ENCODE data around the gene NLRP9. TPM values are rescaled to one million over a fixed set of nuclear protein-coding genes. Genes with fewer than 3 reads are reported as not detected.
A peak's percentile ranks its signal among the peaks of the same experiment; 100 is the strongest.

NLRP9 gene
- total and polyA plus RNA-seq, 2 of the 8 experiments (the other 6 are each of a cell fraction or from before 2014, with no cell fraction given), result not detected

DNA sequence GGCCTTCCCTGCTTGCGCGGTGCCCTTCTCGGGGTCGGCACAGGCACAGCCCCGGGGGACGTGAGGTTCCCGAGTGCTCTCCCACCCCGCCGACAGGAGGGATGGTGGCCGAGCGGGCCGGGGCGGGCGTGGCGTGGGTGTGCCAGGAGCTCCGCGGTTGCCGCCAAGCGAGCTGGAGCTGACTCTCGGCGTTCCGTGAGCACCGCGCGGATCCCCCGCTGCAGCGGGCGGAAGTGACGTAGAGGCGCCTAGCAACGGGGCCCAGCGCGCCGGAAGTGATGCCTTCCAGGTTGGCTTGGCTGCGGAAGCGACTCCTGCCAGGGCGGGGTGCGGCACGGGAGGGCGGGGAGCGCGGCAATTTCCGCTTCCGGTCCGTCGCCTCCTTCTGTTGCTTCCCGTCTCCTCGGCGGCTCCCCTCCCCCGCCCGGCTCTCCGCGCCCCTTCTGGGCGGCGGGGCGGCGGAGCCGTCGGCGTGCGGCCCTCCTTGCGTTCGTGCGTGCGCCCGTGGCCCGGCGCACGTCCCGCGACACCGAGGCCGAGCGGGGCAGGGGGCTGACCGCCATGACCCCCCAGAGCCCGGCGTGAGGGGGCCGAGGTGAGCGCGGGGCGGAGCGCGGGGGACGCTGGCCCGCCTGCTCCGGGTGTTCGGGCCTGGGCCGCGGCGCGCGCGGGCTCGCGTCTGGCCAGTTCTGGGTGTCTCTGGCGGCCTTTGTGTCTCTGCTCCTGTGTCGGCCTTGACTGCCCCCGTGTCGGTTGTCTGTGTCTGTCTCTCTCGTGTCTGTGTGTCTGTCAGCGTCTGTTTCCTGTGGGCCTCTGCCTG is 63.2 kb downstream of the NLRP9 start, which contains the start of gene EPN1:
Gene EPN1, plus strand, starts transcription at position 386 of the 820 bp plus-strand sequence. CDS start 3,402 bp downstream, outside the sequence.
- Histone ChIP-seq H2BK120ac (replicated peaks; ENCODE audit: low read depth, low read length) (no peak within 1 kb of the TSS), H3K36me3 (ENCODE audit: control insufficient read depth in 2 of 4, insufficient read depth in 4 of 4, low read length in 3 of 4) (peaks cover 11 to 24% (median 20%) of the 10 kb centered on the region in 4 experiments), H3K4me2 (ENCODE audit: insufficient read depth in 1 of 2, low read depth in 2 of 2, low read length in 2 of 2) (peak within 1 kb of the TSS; percentile 70 to 90), H4K20me1 (replicated peaks in 1 of 2; ENCODE audit: control insufficient read depth in 1 of 2, insufficient read depth in 2 of 2, low read length in 2 of 2) (peaks cover 15 to 35% of the 10 kb centered on the region in 2 experiments), H3K4ac (replicated peaks; ENCODE audit: insufficient read length, low read depth, low read length) (no peak within 1 kb of the TSS), H3K4me1 (replicated peaks in 1 of 4; ENCODE audit: control insufficient read depth in 3 of 4, insufficient read depth in 4 of 4, low read length in 3 of 4) (peaks cover 0 to 11% (median 6%) of the 10 kb centered on the region in 4 experiments; a peak in 5 of 7 replicates), H4K5ac (ENCODE audit: insufficient read length, low read depth, low read length) (no peak within 1 kb of the TSS), H3K27ac (ENCODE audit: low read depth, low read length) (peak within 1 kb of the TSS; percentile 68; the same call in 1 of the 2 replicates), H2BK15ac (ENCODE audit: low read length) (no peak within 1 kb of the TSS), H2BK5ac (ENCODE audit: low read depth, low read length) (no peak within 1 kb of the TSS), H3K18ac (ENCODE audit: extremely low read depth, low read length) (no peak within 1 kb of the TSS; the same call in 1 of the 2 replicates), H3K14ac (ENCODE audit: insufficient read length) (no peak within 1 kb of the TSS), H4K8ac (ENCODE audit: extremely low read depth, insufficient read depth, low read length) (peak within 1 kb of the TSS; percentile 69; the same call in 1 of the 2 replicates), H3K79me2 (ENCODE audit: control insufficient read depth in 1 of 2, insufficient read depth in 2 of 2, low read length in 2 of 2) (peaks cover 21 to 69% of the 10 kb centered on the region in 2 experiments), H3K79me1 (ENCODE audit: low read depth, low read length) (peaks cover 21% of the 10 kb centered on the region), H3K23me2 (ENCODE audit: low read depth, low read length) (peaks cover 5% of the 10 kb centered on the region; the same call in 1 of the 2 replicates), H3K4me3 (ENCODE audit: extremely low read depth in 1 of 4, insufficient read depth in 2 of 4, low read depth in 3 of 4, low read length in 4 of 4) (peak within 1 kb of the TSS; percentile 83 to 95 (median 92)), H3K23ac (ENCODE audit: insufficient read length) (no peak within 1 kb of the TSS), H2AFZ (ENCODE audit: low read length) (no peak within 1 kb of the TSS), H2AK5ac (ENCODE audit: low read depth, low read length) (peak within 1 kb of the TSS; percentile 1; the same call in 1 of the 2 replicates), H3K27me3 (replicated peaks in 1 of 4; ENCODE audit: control insufficient read depth in 3 of 4, extremely low read depth in 1 of 4, insufficient read depth in 3 of 4, low read length in 3 of 4) (no peaks in the 10 kb centered on the region), H3K9me3 (ENCODE audit: insufficient read depth in 2 of 2, low read depth in 1 of 2, low read length in 1 of 2) (no peaks in the 10 kb centered on the region), H2BK20ac (ENCODE audit: low read length) (no peak within 1 kb of the TSS), H3K9ac (replicated peaks in 1 of 4; ENCODE audit: extremely low read depth in 1 of 4, low read depth in 3 of 4, low read length in 3 of 4) (peak within 1 kb of the TSS; percentile 76 to 94 (median 80)), H3K56ac (replicated peaks; ENCODE audit: insufficient read length, low read depth, low read length) (no peak within 1 kb of the TSS), H2BK12ac (ENCODE audit: low read depth, low read length) (no peak within 1 kb of the TSS), H4K91ac (replicated peaks; ENCODE audit: insufficient read length, low read length) (no peak within 1 kb of the TSS)
- ChIA-PET CTCF (ENCODE audit: partially characterized antibody) (interaction anchor here (0.6 to 1.0 kb wide), 2 partner anchors 26 to 28 kb away, joined by 3 read pairs; no protein-coding TSS in a partner anchor), POLR2A (ENCODE audit: partially characterized antibody) (interaction anchor here (0.7 to 2.5 kb wide), 8 partner anchors 13 to 555 kb away, joined by 3 to 18 read pairs (median 4); partner anchors contain the start of gene U2AF2)
- WGBS, 2 experiments (ENCODE audit: extremely low coverage in 1 of 2, insufficient coverage in 1 of 2, insufficient read length in 1 of 2, insufficient replicate concordance in 2 of 2, low coverage in 1 of 2, low lambda C conversion rate in 2 of 2, missing lambda C conversion rate in 1 of 2), result 2% methylated on average over 71 of the region's 101 CpGs; no CpG with 5 or more reads in 1 of the 2 experiments
- FAIRE-seq (peak; percentile 32), DNase-seq (ENCODE audit: low read depth in 1 of 2, low spot score in 2 of 2) (peak; percentile 81 to 98)
- TF ChIP-seq CBX5 (IDR thresholded peaks at IDR 0.05; ENCODE audit: low read depth, low read length), result no peak
- TF ChIP-seq TEAD4 (IDR thresholded peaks at IDR 0.05; ENCODE audit: low read depth, low read length), result no peak
- TF ChIP-seq GABPA (IDR thresholded peaks at IDR 0.05; ENCODE audit: borderline replicate concordance, insufficient read depth, low read length), result peak; percentile 97
- TF ChIP-seq JUND (IDR thresholded peaks at IDR 0.05; ENCODE audit: low read length), result no peak
- peak; percentile 75 for TF ChIP-seq PHF8 (conservative IDR thresholded peaks at IDR 0.05; ENCODE audit: low read depth, low read length)
- TF ChIP-seq, protein P1, sequence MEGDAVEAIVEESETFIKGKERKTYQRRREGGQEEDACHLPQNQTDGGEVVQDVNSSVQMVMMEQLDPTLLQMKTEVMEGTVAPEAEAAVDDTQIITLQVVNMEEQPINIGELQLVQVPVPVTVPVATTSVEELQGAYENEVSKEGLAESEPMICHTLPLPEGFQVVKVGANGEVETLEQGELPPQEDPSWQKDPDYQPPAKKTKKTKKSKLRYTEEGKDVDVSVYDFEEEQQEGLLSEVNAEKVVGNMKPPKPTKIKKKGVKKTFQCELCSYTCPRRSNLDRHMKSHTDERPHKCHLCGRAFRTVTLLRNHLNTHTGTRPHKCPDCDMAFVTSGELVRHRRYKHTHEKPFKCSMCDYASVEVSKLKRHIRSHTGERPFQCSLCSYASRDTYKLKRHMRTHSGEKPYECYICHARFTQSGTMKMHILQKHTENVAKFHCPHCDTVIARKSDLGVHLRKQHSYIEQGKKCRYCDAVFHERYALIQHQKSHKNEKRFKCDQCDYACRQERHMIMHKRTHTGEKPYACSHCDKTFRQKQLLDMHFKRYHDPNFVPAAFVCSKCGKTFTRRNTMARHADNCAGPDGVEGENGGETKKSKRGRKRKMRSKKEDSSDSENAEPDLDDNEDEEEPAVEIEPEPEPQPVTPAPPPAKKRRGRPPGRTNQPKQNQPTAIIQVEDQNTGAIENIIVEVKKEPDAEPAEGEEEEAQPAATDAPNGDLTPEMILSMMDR (IDR thresholded peaks at IDR 0.05; ENCODE audit: control extremely low read depth in 1 of 3, insufficient read depth in 1 of 3, low read depth in 1 of 3, low read length in 3 of 3), result no peak
- no peak for TF ChIP-seq SIX5 (IDR thresholded peaks at IDR 0.05; ENCODE audit: low read depth, low read length)
- no peak for TF ChIP-seq CTBP2 (IDR thresholded peaks at IDR 0.05; ENCODE audit: borderline replicate concordance, insufficient read depth, insufficient read length, low read length)

Data from H1 (cell line).